HEK293 (cell line): ENCODE results near the gene ZFX.

ENCODE experiments used
- CTCF ChIA-PET: fragments of 350-600 bp; formaldehyde crosslinking; extraction: SDS; loops from one replicate; lab custom pipeline; 2021; ENCODE audit warnings: antibody characterized with exemption; lab: Yijun Ruan, JAX
- POLR2A ChIA-PET: fragments of 300-600 bp; formaldehyde crosslinking; extraction: SDS; loops from one replicate; lab custom pipeline; 2020; ENCODE audit warnings: antibody characterized with exemption, inconsistent platforms; lab: Yijun Ruan, JAX
- H3K27ac ChIP-seq: fragments of 200-500 bp; sonication (Bioruptor generic); 2 replicates; pipeline ENCODE4 v1.5.1; 2014; ENCODE audit warnings: low read depth, low read length, control low read depth, inconsistent platforms; ENCODE audit errors: extremely low read depth
- H3K36me3 ChIP-seq, 2 experiments: fragments of 200-500 bp in 1 of 2; sonication (Bioruptor generic) in 1 of 2; 1 replicate in 1 of 2; 2 replicates in 1 of 2; pipeline ENCODE4 v1.5.1; 2014 to 2017; ENCODE audit warnings: inconsistent platforms in 2 of 2, low read length in 2 of 2; ENCODE audit not compliant: control insufficient read depth in 2 of 2, insufficient read depth in 1 of 2
- H3K4me1 ChIP-seq: fragments of 200-500 bp; sonication (Bioruptor generic); 2 replicates; pipeline ENCODE4 v1.5.1; 2014; ENCODE audit warnings: mild to moderate bottlenecking, low read length, inconsistent platforms; ENCODE audit not compliant: control insufficient read depth, insufficient read depth
- H3K4me3 ChIP-seq: 2 replicates; pipeline ENCODE4 v1.5.1; 2011; ENCODE audit warnings: low read depth, mild to moderate bottlenecking, control low read depth, low read length, moderate library complexity
- H3K9me3 ChIP-seq: fragments of 200-500 bp; sonication (Bioruptor generic); 2 replicates; pipeline ENCODE4 v1.5.1; 2014; ENCODE audit warnings: low read depth, low read length, inconsistent platforms; ENCODE audit not compliant: control insufficient read depth, insufficient read depth
- EGR2 ChIP-seq: fragments of 450-650 bp; formaldehyde crosslinking; IDR thresholded peaks from 2 replicates; pipeline ENCODE4 v1.5.1; 2016; ENCODE audit warnings: low read depth, missing biosample characterization, missing genetic modification characterization
- GFI1B ChIP-seq: fragments of 450-650 bp; formaldehyde crosslinking; IDR thresholded peaks from 2 replicates; pipeline ENCODE4 v1.5.1; 2016; ENCODE audit warnings: missing biosample characterization, missing genetic modification characterization
- GLIS2 ChIP-seq: fragments of 450-650 bp; formaldehyde crosslinking; IDR thresholded peaks from 2 replicates; pipeline ENCODE4 v1.5.1; 2016; ENCODE audit warnings: missing biosample characterization, missing genetic modification characterization
- HOXD13 ChIP-seq: sonication (generic); formaldehyde crosslinking; IDR thresholded peaks from 2 replicates; pipeline ENCODE4 v1.8.0; 2022; ENCODE audit warnings: missing genetic modification reagents, borderline replicate concordance
- IKZF3 ChIP-seq: fragments of 450-650 bp; IDR thresholded peaks from 2 replicates; pipeline ENCODE4 v1.5.0; 2018; ENCODE audit warnings: missing biosample characterization, mild to moderate bottlenecking, missing genetic modification characterization, moderate library complexity
- KLF9 ChIP-seq: fragments of 450-650 bp; formaldehyde crosslinking; IDR thresholded peaks from 2 replicates; pipeline ENCODE4 v1.5.1; 2016; ENCODE audit warnings: missing biosample characterization, missing genetic modification characterization, low read depth
- MZF1 ChIP-seq: fragments of 450-650 bp; formaldehyde crosslinking; IDR thresholded peaks from 2 replicates; pipeline ENCODE4 v1.5.1; 2017; ENCODE audit warnings: missing biosample characterization, missing genetic modification characterization, borderline replicate concordance
- OVOL3 ChIP-seq: fragments of 450-650 bp; formaldehyde crosslinking; IDR thresholded peaks from 2 replicates; pipeline ENCODE4 v1.5.1; 2016; ENCODE audit warnings: missing biosample characterization, missing genetic modification characterization
- REPIN1 ChIP-seq: fragments of 450-650 bp; formaldehyde crosslinking; IDR thresholded peaks from 2 replicates; pipeline ENCODE4 v1.5.1; 2017; ENCODE audit warnings: missing biosample characterization, missing genetic modification characterization, low read depth
- SP2 ChIP-seq: fragments of 450-650 bp; formaldehyde crosslinking; IDR thresholded peaks from 2 replicates; pipeline ENCODE4 v1.5.1; 2016; ENCODE audit warnings: missing biosample characterization, missing genetic modification characterization
- WT1 ChIP-seq: fragments of 450-650 bp; formaldehyde crosslinking; IDR thresholded peaks from 2 replicates; pipeline ENCODE4 v1.5.1; 2016; ENCODE audit warnings: missing biosample characterization, missing genetic modification characterization
- YY1 ChIP-seq: fragments of 450-650 bp; formaldehyde crosslinking; IDR thresholded peaks from 2 replicates; pipeline ENCODE4 v1.5.1; 2018; ENCODE audit warnings: missing biosample characterization, missing genetic modification characterization
- ZBTB17 ChIP-seq: fragments of 450-650 bp; formaldehyde crosslinking; IDR thresholded peaks from 2 replicates; pipeline ENCODE4 v1.5.1; 2016; ENCODE audit warnings: missing biosample characterization, missing genetic modification characterization
- ZBTB8A ChIP-seq: fragments of 450-650 bp; formaldehyde crosslinking; IDR thresholded peaks from 2 replicates; pipeline ENCODE4 v1.5.1; 2016; ENCODE audit warnings: missing biosample characterization, missing genetic modification characterization
- ZNF121 ChIP-seq: fragments of 450-650 bp; formaldehyde crosslinking; IDR thresholded peaks from 2 replicates; pipeline ENCODE4 v1.5.1; 2016; ENCODE audit warnings: missing biosample characterization, missing genetic modification characterization
- ZNF140 ChIP-seq: fragments of 450-650 bp; formaldehyde crosslinking; IDR thresholded peaks from 2 replicates; pipeline ENCODE4 v1.5.1; 2016; ENCODE audit warnings: missing biosample characterization, missing genetic modification characterization
- ZNF174 ChIP-seq: fragments of 450-650 bp; formaldehyde crosslinking; IDR thresholded peaks from 2 replicates; pipeline ENCODE4 v1.5.0; 2017; ENCODE audit warnings: missing biosample characterization, mild to moderate bottlenecking, missing genetic modification characterization
- ZNF354C ChIP-seq: fragments of 450-650 bp; formaldehyde crosslinking; IDR thresholded peaks from 2 replicates; pipeline ENCODE4 v1.5.1; 2016; ENCODE audit warnings: missing biosample characterization, missing genetic modification characterization, low read depth, borderline replicate concordance
- ZNF544 ChIP-seq: fragments of 450-650 bp; formaldehyde crosslinking; IDR thresholded peaks from 2 replicates; pipeline ENCODE4 v1.5.0; 2017; ENCODE audit warnings: missing biosample characterization, missing genetic modification characterization
- ZNF558 ChIP-seq: fragments of 450-650 bp; formaldehyde crosslinking; IDR thresholded peaks from 2 replicates; pipeline ENCODE4 v1.5.1; 2016; ENCODE audit warnings: missing biosample characterization, missing genetic modification characterization
- ZNF561 ChIP-seq: fragments of 450-650 bp; IDR thresholded peaks from 2 replicates; pipeline ENCODE4 v1.5.1; 2018; ENCODE audit warnings: missing biosample characterization, missing genetic modification characterization, borderline replicate concordance
- ZNF571 ChIP-seq: fragments of 450-650 bp; formaldehyde crosslinking; IDR thresholded peaks from 2 replicates; pipeline ENCODE4 v1.5.0; 2017; ENCODE audit warnings: missing biosample characterization, missing genetic modification characterization
- ZNF621 ChIP-seq: fragments of 450-650 bp; formaldehyde crosslinking; IDR thresholded peaks from 2 replicates; pipeline ENCODE4 v1.5.1; 2017; ENCODE audit warnings: missing biosample characterization, missing genetic modification characterization
- ZNF677 ChIP-seq: fragments of 450-650 bp; IDR thresholded peaks from 2 replicates; pipeline ENCODE4 v1.5.0; 2018; ENCODE audit warnings: missing biosample characterization, mild to moderate bottlenecking, missing genetic modification characterization, moderate library complexity
- ZNF704 ChIP-seq: fragments of 450-650 bp; formaldehyde crosslinking; IDR thresholded peaks from 2 replicates; pipeline ENCODE4 v1.5.1; 2016; ENCODE audit warnings: missing biosample characterization, missing genetic modification characterization
- ZNF747 ChIP-seq: fragments of 450-650 bp; formaldehyde crosslinking; IDR thresholded peaks from 2 replicates; pipeline ENCODE4 v1.5.1; 2016; ENCODE audit warnings: missing biosample characterization, missing genetic modification characterization
- ZNF76 ChIP-seq: fragments of 450-650 bp; formaldehyde crosslinking; IDR thresholded peaks from 2 replicates; pipeline ENCODE4; 2016; ENCODE audit warnings: low read depth, missing biosample characterization, missing genetic modification characterization, borderline replicate concordance
- ZXDB ChIP-seq: fragments of 450-650 bp; formaldehyde crosslinking; IDR thresholded peaks from 2 replicates; pipeline ENCODE4 v1.5.1; 2016; ENCODE audit warnings: missing biosample characterization, missing genetic modification characterization
- TF ChIP-seq, protein P1 (sequence below): fragments of 450-650 bp; formaldehyde crosslinking; IDR thresholded peaks from 2 replicates; pipeline ENCODE4 v1.5.1; 2017; ENCODE audit warnings: missing biosample characterization, missing genetic modification characterization
- TF ChIP-seq, protein P2 (sequence below): IDR thresholded peaks from 2 replicates; pipeline ENCODE4 v1.6.1; 2011; ENCODE audit warnings: mild to moderate bottlenecking, low read depth, low read length, borderline replicate concordance
- TF ChIP-seq, protein P3 (sequence below): sonication (generic); formaldehyde crosslinking; IDR thresholded peaks from 2 replicates; pipeline ENCODE4 v1.8.1; 2022; ENCODE audit warnings: mild to moderate bottlenecking, moderate library complexity, missing genetic modification reagents

Gene ZFX

DNA sequence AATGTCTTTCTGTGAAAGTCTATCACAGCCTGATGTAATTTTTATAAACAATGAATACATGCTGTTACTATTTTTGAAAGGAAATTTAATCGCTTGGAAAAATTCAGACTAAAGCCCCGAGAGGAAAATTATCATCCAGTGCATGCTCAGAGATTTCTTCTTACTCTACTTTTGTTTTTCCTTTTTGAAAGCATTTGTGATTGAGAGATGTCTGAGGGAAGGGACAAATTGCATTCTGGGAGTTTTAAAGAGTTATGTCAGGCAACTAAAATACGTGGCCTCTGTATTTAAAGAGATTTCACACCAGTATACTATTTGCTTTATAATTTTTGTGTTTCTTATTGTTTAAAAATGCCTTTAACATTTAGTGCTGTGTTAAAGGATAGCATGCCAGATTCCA, 1.4 kb upstream of the ZFX start (continued):
- TF ChIP-seq ZNF571 (no peak), ZNF558 (tag by site-specific recombination) (no peak), MZF1 (tag by site-specific recombination) (no peak), WT1 (tag by site-specific recombination) (no peak), IKZF3 (tag by site-specific recombination) (peak; percentile 31; the same call in 1 of the 2 replicates), YY1 (no peak), ZNF76 (0 out of 2 replicates have a peak, but pooled peaks have one; percentile 58), ZNF677 (tag by site-specific recombination) (no peak), SP2 (no peak), HOXD13 (CRISPR knock-in tag) (no peak), GFI1B (0 out of 2 replicates have a peak, but pooled peaks have one; percentile 36)
- TF ChIP-seq, protein P1, sequence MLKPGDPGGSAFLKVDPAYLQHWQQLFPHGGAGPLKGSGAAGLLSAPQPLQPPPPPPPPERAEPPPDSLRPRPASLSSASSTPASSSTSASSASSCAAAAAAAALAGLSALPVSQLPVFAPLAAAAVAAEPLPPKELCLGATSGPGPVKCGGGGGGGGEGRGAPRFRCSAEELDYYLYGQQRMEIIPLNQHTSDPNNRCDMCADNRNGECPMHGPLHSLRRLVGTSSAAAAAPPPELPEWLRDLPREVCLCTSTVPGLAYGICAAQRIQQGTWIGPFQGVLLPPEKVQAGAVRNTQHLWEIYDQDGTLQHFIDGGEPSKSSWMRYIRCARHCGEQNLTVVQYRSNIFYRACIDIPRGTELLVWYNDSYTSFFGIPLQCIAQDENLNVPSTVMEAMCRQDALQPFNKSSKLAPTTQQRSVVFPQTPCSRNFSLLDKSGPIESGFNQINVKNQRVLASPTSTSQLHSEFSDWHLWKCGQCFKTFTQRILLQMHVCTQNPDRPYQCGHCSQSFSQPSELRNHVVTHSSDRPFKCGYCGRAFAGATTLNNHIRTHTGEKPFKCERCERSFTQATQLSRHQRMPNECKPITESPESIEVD (tag by site-specific recombination) = peak; percentile 95

DNA sequence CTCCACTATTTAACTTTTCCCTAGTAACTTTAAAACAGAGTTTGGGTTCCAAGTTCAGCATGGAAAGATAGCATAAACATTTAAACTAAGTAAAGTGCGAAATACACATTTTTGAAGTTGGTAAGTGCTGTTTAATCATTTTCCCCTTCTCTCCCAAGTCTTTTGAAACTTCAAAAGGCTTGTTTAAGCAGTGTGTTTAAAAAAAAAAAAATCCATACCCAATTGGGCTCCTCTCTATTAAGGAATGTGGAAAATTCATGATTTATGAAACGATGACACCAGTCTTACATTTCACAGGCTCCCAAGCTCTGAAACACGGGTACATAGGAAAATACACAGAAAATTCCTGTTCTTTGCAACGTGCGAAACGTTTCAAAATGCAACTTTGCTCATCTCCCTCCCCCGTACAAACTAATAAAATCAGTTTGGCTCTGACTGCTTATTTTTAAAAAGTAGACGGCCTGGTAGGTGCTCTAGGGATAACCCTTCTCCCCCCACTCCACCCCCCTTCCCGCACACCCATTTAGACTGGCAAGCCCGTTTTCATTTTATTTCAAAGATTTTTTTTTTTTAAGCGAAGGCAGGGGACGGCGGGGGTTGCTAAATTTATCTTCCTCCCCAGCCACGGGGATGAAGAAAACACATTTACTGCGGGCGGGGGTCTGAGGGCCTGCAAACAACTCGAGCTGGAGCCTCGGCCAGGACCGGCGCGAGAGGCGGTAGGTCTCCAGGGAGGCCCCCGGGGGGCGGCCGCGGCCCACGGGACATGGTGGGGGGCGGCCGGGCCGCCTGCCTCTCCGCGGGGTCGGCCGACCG, 786 bp upstream of the ZFX start:
- POLR2A ChIA-PET = interaction anchor here (1.4 to 1.8 kb wide), 2 partner anchors 67 to 94 kb away, joined by 4 to 9 read pairs; partner anchors contain the start of gene EIF2S3
- H3K27ac ChIP-seq = peak overlapping the region; percentile 100
- CTCF ChIA-PET = interaction anchor here (0.7 to 0.8 kb wide), 2 partner anchors 131 to 147 kb away, joined by 4 read pairs; no protein-coding TSS in a partner anchor
- H3K9me3 ChIP-seq = no peaks in the 10 kb centered on the region
- no peaks in the 10 kb centered on the region for H3K36me3 ChIP-seq
- H3K4me3 ChIP-seq = peak overlapping the region; percentile 99
- H3K4me1 ChIP-seq = peaks cover 47% of the 10 kb centered on the region
- TF ChIP-seq ZNF140 (tag by site-specific recombination) = no peak
- TF ChIP-seq ZNF704 (tag by site-specific recombination) = no peak
- 0 out of 2 replicates have a peak, but pooled peaks have one; percentile 12 for TF ChIP-seq ZXDB (tag by site-specific recombination)
- no peak for TF ChIP-seq ZNF747
- no peak for TF ChIP-seq KLF9
- TF ChIP-seq, protein P2, sequence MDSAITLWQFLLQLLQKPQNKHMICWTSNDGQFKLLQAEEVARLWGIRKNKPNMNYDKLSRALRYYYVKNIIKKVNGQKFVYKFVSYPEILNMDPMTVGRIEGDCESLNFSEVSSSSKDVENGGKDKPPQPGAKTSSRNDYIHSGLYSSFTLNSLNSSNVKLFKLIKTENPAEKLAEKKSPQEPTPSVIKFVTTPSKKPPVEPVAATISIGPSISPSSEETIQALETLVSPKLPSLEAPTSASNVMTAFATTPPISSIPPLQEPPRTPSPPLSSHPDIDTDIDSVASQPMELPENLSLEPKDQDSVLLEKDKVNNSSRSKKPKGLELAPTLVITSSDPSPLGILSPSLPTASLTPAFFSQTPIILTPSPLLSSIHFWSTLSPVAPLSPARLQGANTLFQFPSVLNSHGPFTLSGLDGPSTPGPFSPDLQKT = no peak
- TF ChIP-seq ZNF354C (tag by site-specific recombination) = no peak
- 0 out of 2 replicates have a peak, but pooled peaks have one; percentile 13 for TF ChIP-seq ZBTB17 (tag by site-specific recombination)
- no peak for TF ChIP-seq ZNF621
- no peak for TF ChIP-seq ZBTB8A (tag by site-specific recombination)
- no peak; the same call in 1 of the 2 replicates for TF ChIP-seq EGR2 (tag by site-specific recombination)
- peak; percentile 9; the same call in 1 of the 2 replicates for TF ChIP-seq ZNF561 (tag by site-specific recombination)
- TF ChIP-seq REPIN1 (tag by site-specific recombination) = no peak
- TF ChIP-seq, protein P3, sequence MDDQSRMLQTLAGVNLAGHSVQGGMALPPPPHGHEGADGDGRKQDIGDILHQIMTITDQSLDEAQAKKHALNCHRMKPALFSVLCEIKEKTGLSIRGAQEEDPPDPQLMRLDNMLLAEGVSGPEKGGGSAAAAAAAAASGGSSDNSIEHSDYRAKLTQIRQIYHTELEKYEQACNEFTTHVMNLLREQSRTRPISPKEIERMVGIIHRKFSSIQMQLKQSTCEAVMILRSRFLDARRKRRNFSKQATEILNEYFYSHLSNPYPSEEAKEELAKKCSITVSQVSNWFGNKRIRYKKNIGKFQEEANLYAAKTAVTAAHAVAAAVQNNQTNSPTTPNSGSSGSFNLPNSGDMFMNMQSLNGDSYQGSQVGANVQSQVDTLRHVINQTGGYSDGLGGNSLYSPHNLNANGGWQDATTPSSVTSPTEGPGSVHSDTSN (CRISPR knock-in tag) = no peak
- no peak for TF ChIP-seq ZNF174 (tag by site-specific recombination)
- no peak for TF ChIP-seq ZNF544 (tag by site-specific recombination)
- no peak for TF ChIP-seq ZNF121
- 0 out of 2 replicates have a peak, but pooled peaks have one; percentile 8 for TF ChIP-seq OVOL3 (tag by site-specific recombination)
- TF ChIP-seq, protein P1 (tag by site-specific recombination) = peak; percentile 64
- peak; percentile 68; the same call in 1 of the 2 replicates for TF ChIP-seq GLIS2 (tag by site-specific recombination)
- no peak for TF ChIP-seq WT1 (tag by site-specific recombination)
